ENCODE results near the gene LYVE1. TPM values are rescaled to one million over a fixed set of nuclear protein-coding genes. Genes with fewer than 3 reads are reported as not detected.

LYVE1 gene
- total and polyA plus RNA-seq, 2 of the 13 experiments (the other 11 are each of a cell fraction or from before 2014, with no cell fraction given), result 1.2 to 1.4 TPM

DNA sequence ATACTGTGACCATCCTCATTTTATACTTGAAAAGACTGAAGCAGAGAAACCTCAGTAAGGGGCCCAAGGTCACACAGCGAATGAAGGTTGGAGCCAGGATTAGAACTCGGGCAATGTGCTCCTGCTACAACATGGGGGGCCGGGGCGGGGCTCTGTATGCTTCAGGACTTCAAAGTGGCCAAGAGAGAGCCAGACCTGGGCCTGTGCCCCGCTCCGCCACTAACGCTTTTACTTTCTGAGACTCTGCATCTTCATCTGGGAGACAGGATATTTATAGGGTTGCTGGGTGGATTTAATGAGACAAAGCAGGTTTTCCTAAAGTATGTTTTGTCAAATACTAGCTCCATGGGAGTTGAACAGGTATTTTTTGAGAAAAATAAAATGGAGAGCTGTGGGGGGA, 33.9 kb upstream of the LYVE1 start:
- no peaks in the 10 kb centered on the region for H3K79me2 ChIP-seq (ENCODE audit: insufficient read depth, low read length)
- no peaks in the 10 kb centered on the region for H3K36me3 ChIP-seq (replicated peaks in 1 of 2; ENCODE audit: control insufficient read depth in 1 of 2, insufficient read depth in 2 of 2, low read length in 2 of 2)
- DNase-seq (ENCODE audit: low spot score) (no peak), ATAC-seq (no peak), FAIRE-seq (no peak)
- no peak overlapping the region for H3K4me2 ChIP-seq (ENCODE audit: low read depth, low read length)
- no TSS peak for BruUV-seq (replicated peaks)
- no peaks in the 10 kb centered on the region for H4K20me1 ChIP-seq (ENCODE audit: insufficient read depth, low read length)
- intact Hi-C loops (cut with micrococcal nuclease; ENCODE audit: unreplicated experiment) (no loop called here), in situ Hi-C loops (cut with HindIII; ENCODE audit: extremely low pct_ligation_motif_present, low pct_unique_long_range_greater_than_20kb) (no loop called here)
- 73% methylated on average over 7 of the region's 7 CpGs for WGBS (ENCODE audit: low lambda C conversion rate)
- POLR2A ChIA-PET, result no interaction called here
- H3K4me3 ChIP-seq (replicated peaks in 1 of 3; ENCODE audit: insufficient read depth in 1 of 3, low read depth in 2 of 3, low read length in 3 of 3), result no peak overlapping the region
- H3K9me3 ChIP-seq (ENCODE audit: low read length), result no peaks in the 10 kb centered on the region
- CTCF ChIA-PET (ENCODE audit: low intra/inter-chr PET ratio, low total read pairs), result no interaction called here
- TF ChIP-seq SPEN (CRISPR knock-in tag; IDR thresholded peaks at IDR 0.05; ENCODE audit: low read depth) (no peak), ZNF816 (CRISPR knock-in tag; IDR thresholded peaks at IDR 0.05; ENCODE audit: borderline replicate concordance) (no peak), ZNF205 (CRISPR knock-in tag; IDR thresholded peaks at IDR 0.05) (no peak), NONO (IDR thresholded peaks at IDR 0.05) (no peak), NONO (CRISPR knock-in tag; conservative IDR thresholded peaks at IDR 0.05) (no peak), ZNF619 (CRISPR knock-in tag; IDR thresholded peaks at IDR 0.05) (no peak), NFE2L1 (CRISPR knock-in tag; IDR thresholded peaks at IDR 0.05; ENCODE audit: borderline replicate concordance) (no peak), MED8 (CRISPR knock-in tag; IDR thresholded peaks at IDR 0.05; ENCODE audit: insufficient replicate concordance) (no peak), ZFP36 (IDR thresholded peaks at IDR 0.05; ENCODE audit: borderline replicate concordance, low read depth, low read length, partially characterized antibody) (no peak), ZNF124 (CRISPR knock-in tag; IDR thresholded peaks at IDR 0.05) (no peak), ZFYVE20 (CRISPR knock-in tag; IDR thresholded peaks at IDR 0.05; ENCODE audit: borderline replicate concordance, low read depth) (no peak), ZNF567 (CRISPR knock-in tag; IDR thresholded peaks at IDR 0.05; ENCODE audit: borderline replicate concordance) (no peak), STAG1 (CRISPR knock-in tag; IDR thresholded peaks at IDR 0.05) (no peak), NFKB2 (CRISPR knock-in tag; IDR thresholded peaks at IDR 0.05; ENCODE audit: borderline replicate concordance) (no peak), IKZF1 (IDR thresholded peaks at IDR 0.05) (no peak), RCOR2 (CRISPR knock-in tag; IDR thresholded peaks at IDR 0.05) (no peak), DNMT1 (CRISPR knock-in tag; IDR thresholded peaks at IDR 0.05) (no peak), SUZ12 (IDR thresholded peaks at IDR 0.05; ENCODE audit: low read depth, low read length) (no peak)
- TF ChIP-seq, protein P1, sequence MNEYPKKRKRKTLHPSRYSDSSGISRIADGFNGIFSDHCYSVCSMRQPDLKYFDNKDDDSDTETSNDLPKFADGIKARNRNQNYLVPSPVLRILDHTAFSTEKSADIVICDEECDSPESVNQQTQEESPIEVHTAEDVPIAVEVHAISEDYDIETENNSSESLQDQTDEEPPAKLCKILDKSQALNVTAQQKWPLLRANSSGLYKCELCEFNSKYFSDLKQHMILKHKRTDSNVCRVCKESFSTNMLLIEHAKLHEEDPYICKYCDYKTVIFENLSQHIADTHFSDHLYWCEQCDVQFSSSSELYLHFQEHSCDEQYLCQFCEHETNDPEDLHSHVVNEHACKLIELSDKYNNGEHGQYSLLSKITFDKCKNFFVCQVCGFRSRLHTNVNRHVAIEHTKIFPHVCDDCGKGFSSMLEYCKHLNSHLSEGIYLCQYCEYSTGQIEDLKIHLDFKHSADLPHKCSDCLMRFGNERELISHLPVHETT (CRISPR knock-in tag; conservative IDR thresholded peaks at IDR 0.05), result no peak
- TF ChIP-seq, protein P2, sequence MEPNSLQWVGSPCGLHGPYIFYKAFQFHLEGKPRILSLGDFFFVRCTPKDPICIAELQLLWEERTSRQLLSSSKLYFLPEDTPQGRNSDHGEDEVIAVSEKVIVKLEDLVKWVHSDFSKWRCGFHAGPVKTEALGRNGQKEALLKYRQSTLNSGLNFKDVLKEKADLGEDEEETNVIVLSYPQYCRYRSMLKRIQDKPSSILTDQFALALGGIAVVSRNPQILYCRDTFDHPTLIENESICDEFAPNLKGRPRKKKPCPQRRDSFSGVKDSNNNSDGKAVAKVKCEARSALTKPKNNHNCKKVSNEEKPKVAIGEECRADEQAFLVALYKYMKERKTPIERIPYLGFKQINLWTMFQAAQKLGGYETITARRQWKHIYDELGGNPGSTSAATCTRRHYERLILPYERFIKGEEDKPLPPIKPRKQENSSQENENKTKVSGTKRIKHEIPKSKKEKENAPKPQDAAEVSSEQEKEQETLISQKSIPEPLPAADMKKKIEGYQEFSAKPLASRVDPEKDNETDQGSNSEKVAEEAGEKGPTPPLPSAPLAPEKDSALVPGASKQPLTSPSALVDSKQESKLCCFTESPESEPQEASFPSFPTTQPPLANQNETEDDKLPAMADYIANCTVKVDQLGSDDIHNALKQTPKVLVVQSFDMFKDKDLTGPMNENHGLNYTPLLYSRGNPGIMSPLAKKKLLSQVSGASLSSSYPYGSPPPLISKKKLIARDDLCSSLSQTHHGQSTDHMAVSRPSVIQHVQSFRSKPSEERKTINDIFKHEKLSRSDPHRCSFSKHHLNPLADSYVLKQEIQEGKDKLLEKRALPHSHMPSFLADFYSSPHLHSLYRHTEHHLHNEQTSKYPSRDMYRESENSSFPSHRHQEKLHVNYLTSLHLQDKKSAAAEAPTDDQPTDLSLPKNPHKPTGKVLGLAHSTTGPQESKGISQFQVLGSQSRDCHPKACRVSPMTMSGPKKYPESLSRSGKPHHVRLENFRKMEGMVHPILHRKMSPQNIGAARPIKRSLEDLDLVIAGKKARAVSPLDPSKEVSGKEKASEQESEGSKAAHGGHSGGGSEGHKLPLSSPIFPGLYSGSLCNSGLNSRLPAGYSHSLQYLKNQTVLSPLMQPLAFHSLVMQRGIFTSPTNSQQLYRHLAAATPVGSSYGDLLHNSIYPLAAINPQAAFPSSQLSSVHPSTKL (CRISPR knock-in tag; IDR thresholded peaks at IDR 0.05), result no peak
- H2AFZ ChIP-seq (ENCODE audit: low read length), result no peak overlapping the region
- H3K9ac ChIP-seq (ENCODE audit: insufficient read depth, low read depth, low read length), result no peak overlapping the region
- no peak overlapping the region for H3K27ac ChIP-seq (ENCODE audit: extremely low read length, insufficient read depth, low read length)
- no peaks in the 10 kb centered on the region for H3K27me3 ChIP-seq (ENCODE audit: control insufficient read depth in 1 of 2, insufficient read depth in 2 of 2, low read length in 2 of 2)
- peaks cover 72% of the 10 kb centered on the region for H3K4me1 ChIP-seq (ENCODE audit: insufficient read depth, low read length)

Data from HepG2 (cell line).